Measurements from ENCODE around the gene SOBP. TPM values are rescaled to one million over a fixed set of nuclear protein-coding genes. Genes with fewer than 3 reads are reported as not detected.
A peak's percentile ranks its signal among the peaks of the same experiment; 100 is the strongest.

The SOBP gene
- total RNA-seq, 3 donors from 2014 or later, result 5.6 to 8.2 (median 7.0) TPM

DNA sequence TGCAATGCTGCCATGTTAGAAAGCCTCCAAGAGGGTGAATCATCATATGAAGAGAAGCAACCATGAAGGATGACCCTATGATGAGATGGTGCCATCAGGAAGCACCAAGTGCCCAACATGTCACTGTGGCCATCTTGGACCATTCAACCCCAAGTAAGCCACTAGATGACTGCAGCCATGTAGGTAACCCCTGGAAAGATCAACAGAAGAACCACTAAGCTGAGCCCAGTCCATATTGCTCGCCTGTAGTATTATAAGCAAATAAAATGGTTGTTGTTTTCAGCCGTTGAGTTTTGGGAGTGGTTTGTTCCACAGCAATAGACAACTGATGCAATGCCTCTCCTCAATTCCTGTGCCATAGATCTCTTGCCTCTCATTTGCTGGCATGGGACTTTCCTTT lies 193.3 kb downstream of the SOBP start:
- H3K27me3 ChIP-seq, result no peaks in the 10 kb centered on the region
- H3K4me3 ChIP-seq, result no peak overlapping the region
- H3K9me3 ChIP-seq, result peaks cover 8% of the 10 kb centered on the region in 2 donors
- no peaks in the 10 kb centered on the region for H3K4me1 ChIP-seq
- H3K36me3 ChIP-seq, result no peaks in the 10 kb centered on the region
- no peak overlapping the region for H3K27ac ChIP-seq
- TF ChIP-seq POLR2A (IDR thresholded peaks at IDR 0.05) (no peak), POLR2AphosphoS5 (IDR thresholded peaks at IDR 0.05) (no peak)
- TF ChIP-seq, protein P1, sequence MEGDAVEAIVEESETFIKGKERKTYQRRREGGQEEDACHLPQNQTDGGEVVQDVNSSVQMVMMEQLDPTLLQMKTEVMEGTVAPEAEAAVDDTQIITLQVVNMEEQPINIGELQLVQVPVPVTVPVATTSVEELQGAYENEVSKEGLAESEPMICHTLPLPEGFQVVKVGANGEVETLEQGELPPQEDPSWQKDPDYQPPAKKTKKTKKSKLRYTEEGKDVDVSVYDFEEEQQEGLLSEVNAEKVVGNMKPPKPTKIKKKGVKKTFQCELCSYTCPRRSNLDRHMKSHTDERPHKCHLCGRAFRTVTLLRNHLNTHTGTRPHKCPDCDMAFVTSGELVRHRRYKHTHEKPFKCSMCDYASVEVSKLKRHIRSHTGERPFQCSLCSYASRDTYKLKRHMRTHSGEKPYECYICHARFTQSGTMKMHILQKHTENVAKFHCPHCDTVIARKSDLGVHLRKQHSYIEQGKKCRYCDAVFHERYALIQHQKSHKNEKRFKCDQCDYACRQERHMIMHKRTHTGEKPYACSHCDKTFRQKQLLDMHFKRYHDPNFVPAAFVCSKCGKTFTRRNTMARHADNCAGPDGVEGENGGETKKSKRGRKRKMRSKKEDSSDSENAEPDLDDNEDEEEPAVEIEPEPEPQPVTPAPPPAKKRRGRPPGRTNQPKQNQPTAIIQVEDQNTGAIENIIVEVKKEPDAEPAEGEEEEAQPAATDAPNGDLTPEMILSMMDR (IDR thresholded peaks at IDR 0.05), result no peak
- DNase-seq (ENCODE audit: low spot score in 2 of 2), result no peak
- intact Hi-C loops (cut with DNase I; ENCODE audit: low total_unique reads), result no loop called here

DNA sequence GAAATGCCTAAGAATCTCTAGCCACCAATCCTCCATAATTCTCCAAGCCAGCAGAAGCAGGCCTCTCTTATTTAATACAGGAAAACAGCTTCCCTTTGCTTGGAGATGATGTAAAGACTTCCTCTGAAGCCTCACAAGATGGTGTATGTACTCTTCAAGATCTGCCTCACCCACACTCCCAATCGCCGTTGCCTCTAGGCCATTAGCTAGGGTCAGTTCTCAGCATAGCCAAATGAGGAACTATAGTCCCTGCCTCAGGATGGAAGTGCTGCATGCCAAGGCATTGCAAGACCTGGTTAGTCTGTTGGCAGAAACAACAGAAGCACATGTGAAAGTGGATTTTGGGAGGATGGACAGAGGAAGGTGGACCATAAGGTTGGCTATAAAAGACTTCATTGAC lies 195.1 kb downstream of the SOBP start:
- TF ChIP-seq POLR2AphosphoS5 (IDR thresholded peaks at IDR 0.05), result no peak
- no peak for TF ChIP-seq POLR2A (IDR thresholded peaks at IDR 0.05)
- TF ChIP-seq, protein P1 (IDR thresholded peaks at IDR 0.05), result no peak
- no peak for DNase-seq (ENCODE audit: low spot score in 2 of 2)
- Histone ChIP-seq H3K27me3 (no peaks in the 10 kb centered on the region), H3K27ac (no peak overlapping the region), H3K4me1 (no peaks in the 10 kb centered on the region), H3K36me3 (no peaks in the 10 kb centered on the region), H3K9me3 (peaks cover 8% of the 10 kb centered on the region in 2 donors), H3K4me3 (no peak overlapping the region)
- intact Hi-C loops (cut with DNase I; ENCODE audit: low total_unique reads), result no loop called here

DNA sequence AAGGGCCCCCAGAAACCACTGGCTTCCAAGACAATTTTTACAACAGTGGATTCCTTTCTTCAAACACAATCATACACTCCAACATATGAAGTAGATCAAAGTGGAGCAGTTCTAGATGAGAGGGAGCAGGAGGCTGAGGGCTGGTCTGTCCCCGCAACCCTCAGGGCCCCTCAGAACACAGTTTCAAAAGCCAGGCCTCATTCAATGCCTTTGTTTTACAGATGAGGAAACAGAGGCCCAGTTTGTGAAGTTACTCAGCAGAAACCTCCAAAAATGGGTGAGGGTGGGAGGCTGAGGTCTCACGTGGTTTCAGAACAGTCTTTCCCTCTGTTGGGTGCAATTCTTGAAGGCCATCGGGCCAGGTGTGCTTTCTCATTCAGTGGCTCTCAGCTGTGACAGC lies 199.3 kb downstream of the SOBP start:
- H3K27me3 ChIP-seq, result no peaks in the 10 kb centered on the region
- TF ChIP-seq, protein P1 (IDR thresholded peaks at IDR 0.05), result no peak
- no peak for TF ChIP-seq POLR2A (IDR thresholded peaks at IDR 0.05)
- no peak for TF ChIP-seq POLR2AphosphoS5 (IDR thresholded peaks at IDR 0.05)
- H3K9me3 ChIP-seq, result peaks cover 0 to 3% of the 10 kb centered on the region in 2 donors
- no peak overlapping the region for H3K4me3 ChIP-seq
- intact Hi-C loops (cut with DNase I; ENCODE audit: low total_unique reads), result no loop called here
- no peaks in the 10 kb centered on the region for H3K36me3 ChIP-seq
- H3K4me1 ChIP-seq, result no peaks in the 10 kb centered on the region
- H3K27ac ChIP-seq, result peak overlapping the region in 1 of 2 donors; percentile 69
- no peak for DNase-seq (ENCODE audit: low spot score in 2 of 2)

DNA sequence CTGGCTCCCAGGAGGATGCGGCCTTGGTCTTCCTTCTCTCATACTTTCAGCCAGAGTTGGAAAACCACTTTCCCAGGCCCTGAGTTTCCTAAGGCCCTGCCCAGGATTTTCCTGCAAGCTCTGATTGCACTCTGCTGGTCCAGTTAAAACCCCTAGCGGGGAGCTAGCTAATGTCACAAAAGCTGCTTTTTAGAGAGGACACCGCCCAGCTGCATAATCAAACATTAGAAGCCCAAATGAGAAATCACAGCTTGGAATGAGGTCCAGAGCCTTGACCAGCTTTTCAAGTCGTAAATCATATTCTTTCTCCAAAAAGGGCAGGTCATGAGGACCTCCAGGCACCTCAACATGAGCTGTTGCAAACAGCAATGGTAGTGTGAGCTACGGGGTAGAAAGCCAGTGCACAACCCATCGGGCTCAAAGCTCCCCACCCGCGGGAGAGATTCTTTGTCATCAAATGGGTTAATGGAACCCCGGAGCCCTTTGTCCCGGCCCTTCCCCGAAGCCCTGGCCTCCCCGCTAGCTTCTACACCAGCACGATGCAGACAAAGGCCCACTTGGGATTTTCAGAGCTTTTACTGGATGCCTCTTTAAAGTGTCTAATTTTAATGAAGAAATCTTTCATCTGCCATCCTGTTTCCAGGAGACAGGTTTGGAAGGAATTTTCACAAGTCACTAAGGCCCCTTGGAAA lies 200.2 kb downstream of the SOBP start:
- peak overlapping the region in 1 of 2 donors; percentile 69 for H3K27ac ChIP-seq
- TF ChIP-seq POLR2A (IDR thresholded peaks at IDR 0.05) (no peak), POLR2AphosphoS5 (IDR thresholded peaks at IDR 0.05) (no peak)
- TF ChIP-seq, protein P1 (IDR thresholded peaks at IDR 0.05), result no peak
- no peaks in the 10 kb centered on the region for H3K27me3 ChIP-seq
- H3K36me3 ChIP-seq, result no peaks in the 10 kb centered on the region
- no peak for DNase-seq (ENCODE audit: low spot score in 2 of 2)
- H3K4me1 ChIP-seq, result no peaks in the 10 kb centered on the region
- H3K9me3 ChIP-seq, result no peaks in the 10 kb centered on the region
- no peak overlapping the region for H3K4me3 ChIP-seq
- intact Hi-C loops (cut with DNase I; ENCODE audit: low total_unique reads), result no loop called here

DNA sequence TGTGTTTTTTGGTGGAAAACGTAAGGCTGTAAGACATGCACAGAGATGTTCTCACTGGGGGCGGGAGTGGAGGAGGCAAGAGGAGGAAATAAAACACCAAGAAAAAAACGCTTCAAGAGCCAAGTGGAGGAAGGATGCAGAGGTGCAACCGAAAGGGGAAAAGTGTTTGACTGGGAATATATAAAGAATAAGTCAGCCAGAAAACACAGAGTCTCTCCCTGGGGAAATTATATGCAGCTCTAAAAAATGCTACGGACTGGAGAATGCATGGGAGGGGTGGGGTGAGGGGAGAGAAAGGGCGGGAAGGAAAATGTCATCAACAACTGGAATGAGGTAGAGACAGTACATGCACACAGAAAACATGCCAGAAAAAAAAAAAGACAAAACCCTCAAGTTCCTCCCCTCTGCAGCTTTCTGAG lies 200.7 kb downstream of the SOBP start:
- no peak overlapping the region for H3K27ac ChIP-seq
- no peaks in the 10 kb centered on the region for H3K36me3 ChIP-seq
- H3K9me3 ChIP-seq, result no peaks in the 10 kb centered on the region
- no peak overlapping the region for H3K4me3 ChIP-seq
- intact Hi-C loops (cut with DNase I; ENCODE audit: low total_unique reads), result no loop called here
- no peaks in the 10 kb centered on the region for H3K4me1 ChIP-seq
- no peak for TF ChIP-seq POLR2A (IDR thresholded peaks at IDR 0.05)
- TF ChIP-seq POLR2AphosphoS5 (IDR thresholded peaks at IDR 0.05), result no peak
- TF ChIP-seq, protein P1 (IDR thresholded peaks at IDR 0.05), result no peak
- H3K27me3 ChIP-seq, result no peaks in the 10 kb centered on the region
- DNase-seq (ENCODE audit: low spot score in 2 of 2), result no peak

Data from breast epithelium (tissue), 4 donors.